SK-N-SH (cell line): ENCODE measurements around the gene SLC24A1. TPM values are rescaled to one million over a fixed set of nuclear protein-coding genes. Genes with fewer than 3 reads are reported as not detected.

Source experiments
- CTCF ChIA-PET: fragments of 300-600, 350-600 bp; formaldehyde crosslinking; extraction: SDS; loops from one replicate; lab custom pipeline; 2021; lab: Yijun Ruan, JAX
- POLR2A ChIA-PET: fragments of 350-600 bp; sonication (Branson Sonifier 250); formaldehyde crosslinking; extraction: SDS; loops from one replicate; lab custom pipeline; 2020; ENCODE audit warnings: antibody characterized with exemption, inconsistent platforms; lab: Yijun Ruan, JAX
- DNase-seq: peaks from one replicate; pipeline ENCODE4 v3.0.0; 2012
- H2AFZ ChIP-seq: fragments of 200-600 bp; sonication (generic); 2 replicates; pipeline ENCODE4 v1.8.1; 2016; ENCODE audit warnings: antibody characterized with exemption, mild to moderate bottlenecking, low read depth
- H3F3A ChIP-seq: fragments of 200-600 bp; sonication (generic); replicated peaks from 2 replicates; pipeline ENCODE3; 2016; ENCODE audit warnings: antibody characterized with exemption, mild to moderate bottlenecking; ENCODE audit not compliant: insufficient read depth
- H3K27ac ChIP-seq, 2 experiments: fragments of 200-500 bp in 1 of 2; fragments of 200-600 bp in 1 of 2; sonication (Bioruptor generic) in 1 of 2; sonication (generic), shearing (Covaris generic) in 1 of 2; 2 replicates each; pipeline versions ENCODE4 v1.5.1 to v1.6.1; 2014 to 2016; ENCODE audit warnings: low read depth in 2 of 2, inconsistent platforms in 1 of 2, low read length in 1 of 2, mild to moderate bottlenecking in 1 of 2, mixed read lengths in 1 of 2
- H3K27me3 ChIP-seq: fragments of 200-600 bp; sonication (generic), shearing (Covaris generic); 2 replicates; pipeline ENCODE4 v1.6.1; 2016; ENCODE audit warnings: mixed run types; ENCODE audit not compliant: insufficient read depth
- H3K36me3 ChIP-seq, 2 experiments: fragments of 200-500 bp in 1 of 2; fragments of 200-600 bp in 1 of 2; sonication (Bioruptor generic) in 1 of 2; sonication (generic) in 1 of 2; replicated peaks in 1 of 2; 2 replicates each; pipeline versions ENCODE3 to v1.5.1; 2014 to 2016; ENCODE audit warnings: low read length in 1 of 2, mild to moderate bottlenecking in 1 of 2; ENCODE audit not compliant: insufficient read depth in 2 of 2, control insufficient read depth in 1 of 2
- H3K4me1 ChIP-seq, 2 experiments: fragments of 200-500 bp in 1 of 2; fragments of 200-600 bp in 1 of 2; sonication (Bioruptor generic) in 1 of 2; sonication (generic), shearing (Covaris generic) in 1 of 2; 2 replicates each; pipeline versions ENCODE4 v1.5.1 to v1.6.1; 2014 to 2016; ENCODE audit warnings: low read depth in 1 of 2, low read length in 1 of 2, mixed run types in 1 of 2; ENCODE audit not compliant: insufficient read depth in 2 of 2, control insufficient read depth in 1 of 2
- H3K4me2 ChIP-seq: fragments of 200-600 bp; sonication (generic), shearing (Covaris generic); 2 replicates; pipeline ENCODE4 v1.6.1; 2017; ENCODE audit warnings: mixed run types
- H3K4me3 ChIP-seq, 2 experiments: fragments of 200-500 bp in 1 of 2; fragments of 200-600 bp in 1 of 2; sonication (Bioruptor generic) in 1 of 2; sonication (generic), shearing (Covaris generic) in 1 of 2; 2 replicates each; pipeline versions ENCODE4 v1.5.1 to v1.8.1; 2014 to 2016; ENCODE audit warnings: low read depth in 2 of 2, inconsistent platforms in 1 of 2, low read length in 1 of 2, mild to moderate bottlenecking in 1 of 2, mixed read lengths in 1 of 2, moderate library complexity in 1 of 2
- H3K79me2 ChIP-seq: fragments of 200-600 bp; sonication (generic); 2 replicates; pipeline ENCODE4 v1.8.1; 2017; ENCODE audit warnings: mild to moderate bottlenecking; ENCODE audit not compliant: insufficient read depth
- H3K9ac ChIP-seq: fragments of 200-600 bp; sonication (generic); 2 replicates; pipeline ENCODE4 v1.6.1; 2017; ENCODE audit warnings: mixed run types
- H3K9me2 ChIP-seq: fragments of 200-600 bp; sonication (generic); 2 replicates; pipeline ENCODE4 v1.6.1; 2017; ENCODE audit warnings: mixed run types
- H3K9me3 ChIP-seq: fragments of 200-600 bp; sonication (generic); 2 replicates; pipeline ENCODE4 v1.6.1; 2017; ENCODE audit warnings: mixed run types, mild to moderate bottlenecking, moderate library complexity
- H4K20me1 ChIP-seq: fragments of 200-600 bp; sonication (generic); 2 replicates; pipeline ENCODE4 v1.6.1; 2017; ENCODE audit warnings: mild to moderate bottlenecking, mixed run types; ENCODE audit not compliant: insufficient read depth
- CHD2 ChIP-seq: fragments of 150-350 bp; IDR thresholded peaks from 2 replicates; pipeline ENCODE4 v1.6.1; 2018; ENCODE audit warnings: low read length; ENCODE audit not compliant: partially characterized antibody
- EP300 ChIP-seq, 2 experiments: IDR thresholded peaks; 2 replicates each; pipeline versions ENCODE4 v1.4.0 to v1.6.1; 2012; ENCODE audit warnings: borderline replicate concordance in 1 of 2, low read depth in 1 of 2, low read length in 1 of 2
- FOXM1 ChIP-seq: IDR thresholded peaks from 2 replicates; pipeline ENCODE4 v1.4.0; 2012; ENCODE audit warnings: low read depth, mild to moderate bottlenecking
- JUND ChIP-seq: IDR thresholded peaks from 2 replicates; pipeline ENCODE4 v1.4.0; 2012
- MAX ChIP-seq: IDR thresholded peaks from 2 replicates; pipeline ENCODE4 v1.4.0; 2012; ENCODE audit warnings: low read depth
- MEF2A ChIP-seq: IDR thresholded peaks from 2 replicates; pipeline ENCODE4 v1.4.0; 2012; ENCODE audit warnings: low read depth, borderline replicate concordance
- NFIC ChIP-seq: IDR thresholded peaks from 2 replicates; pipeline ENCODE4 v1.4.0; 2012; ENCODE audit warnings: borderline replicate concordance
- NRF1 ChIP-seq: IDR thresholded peaks from 2 replicates; pipeline ENCODE4 v1.6.1; 2012; ENCODE audit warnings: low read depth, mild to moderate bottlenecking, low read length
- RFX5 ChIP-seq: IDR thresholded peaks from 2 replicates; pipeline ENCODE4 v1.6.1; 2012; ENCODE audit warnings: mild to moderate bottlenecking, improper control_type of control experiment, low read length
- RXRA ChIP-seq: IDR thresholded peaks from 2 replicates; pipeline ENCODE4 v1.4.0; 2012; ENCODE audit warnings: low read depth, mild to moderate bottlenecking, borderline replicate concordance
- TEAD4 ChIP-seq: IDR thresholded peaks from 2 replicates; pipeline ENCODE4 v1.4.0; 2012; ENCODE audit warnings: mild to moderate bottlenecking, borderline replicate concordance; ENCODE audit not compliant: insufficient read depth
- USF1 ChIP-seq: IDR thresholded peaks from 2 replicates; pipeline ENCODE4 v1.4.0; 2012; ENCODE audit warnings: low read depth, borderline replicate concordance
- USF2 ChIP-seq: fragments of 150-350 bp; IDR thresholded peaks from 2 replicates; pipeline ENCODE4 v1.6.1; 2017; ENCODE audit warnings: antibody characterized with exemption, low read length, low read depth, borderline replicate concordance
- YY1 ChIP-seq: IDR thresholded peaks from 2 replicates; pipeline ENCODE4 v1.4.0; 2012; ENCODE audit warnings: low read depth, mild to moderate bottlenecking
- ZBTB33 ChIP-seq: IDR thresholded peaks from 2 replicates; pipeline ENCODE4 v1.4.0; 2012; ENCODE audit warnings: low read depth, borderline replicate concordance
- WGBS: methylation state at CpG from one replicate; pipeline ENCODE4 v1.1.6; 2017; ENCODE audit warnings: low lambda C conversion rate; 5-methylcytosine and 5-hydroxymethylcytosine counted together
- polyA plus RNA-seq, 3 experiments: library from polyadenylated mRNA; depleted of rRNA; stranded (reverse); fragments of >200 nt; gene quantifications; 2 replicates each; pipeline ENCODE4 v1.2.3, GENCODE V29; 2012

SLC24A1 gene
- polyA plus RNA-seq, 1 of the 3 experiments (the other 2 are of a cell fraction), result 7.7 TPM

GRCh38 chr15:65633752-65634151, 12.0 kb downstream of the SLC24A1 start:
- Histone ChIP-seq H3K27ac (no peak overlapping the region), H3K27me3 (no peaks in the 10 kb centered on the region), H3K9me2 (no peaks in the 10 kb centered on the region), H3F3A (no peaks in the 10 kb centered on the region), H3K4me3 (no peak overlapping the region), H3K79me2 (no peaks in the 10 kb centered on the region), H3K4me1 (peaks cover 0 to 3% of the 10 kb centered on the region in 2 experiments; a peak in 1 of 4 replicates), H3K4me2 (no peak overlapping the region), H3K9ac (no peak overlapping the region), H3K9me3 (no peaks in the 10 kb centered on the region), H3K36me3 (no peaks in the 10 kb centered on the region), H2AFZ (no peak overlapping the region), H4K20me1 (no peaks in the 10 kb centered on the region)
- WGBS, result 97% methylated on average over 2 of the region's 2 CpGs
- ChIA-PET POLR2A (no interaction called here), CTCF (no interaction called here)
- DNase-seq, result no peak
- no peak for TF ChIP-seq TEAD4
- TF ChIP-seq EP300 (IDR thresholded peaks at IDR 0.05; ENCODE audit: borderline replicate concordance in 1 of 2, low read depth in 1 of 2, low read length in 1 of 2), result no peak

GRCh38 chr15:65634356-65634755, 12.6 kb downstream of the SLC24A1 start:
- Histone ChIP-seq H3F3A (no peaks in the 10 kb centered on the region), H4K20me1 (no peaks in the 10 kb centered on the region), H3K9me2 (no peaks in the 10 kb centered on the region), H3K27me3 (no peaks in the 10 kb centered on the region), H2AFZ (no peak overlapping the region), H3K4me1 (peaks cover 0 to 3% of the 10 kb centered on the region in 2 experiments; a peak in 1 of 4 replicates), H3K9ac (no peak overlapping the region), H3K79me2 (no peaks in the 10 kb centered on the region), H3K36me3 (no peaks in the 10 kb centered on the region), H3K9me3 (no peaks in the 10 kb centered on the region), H3K27ac (no peak overlapping the region), H3K4me2 (no peak overlapping the region), H3K4me3 (no peak overlapping the region)
- no peak for DNase-seq
- ChIA-PET POLR2A (no interaction called here), CTCF (no interaction called here)
- TF ChIP-seq FOXM1, result no peak
- TF ChIP-seq EP300 (IDR thresholded peaks at IDR 0.05; ENCODE audit: borderline replicate concordance in 1 of 2, low read depth in 1 of 2, low read length in 1 of 2), result no peak
- TF ChIP-seq JUND, result no peak
- TF ChIP-seq CHD2, result no peak
- WGBS, result 86% methylated on average over 1 of the region's 1 CpG

GRCh38 chr15:65638109-65638508, 16.4 kb downstream of the SLC24A1 start:
- ChIA-PET CTCF (interaction anchor here (0.6 to 8.7 kb wide), 40 partner anchors 9 to 777 kb away, joined by 3 to 85 read pairs (median 5); partner anchors contain the start of genes INTS14, RAB11A and SLC24A1), POLR2A (no interaction called here)
- Histone ChIP-seq H3K36me3 (no peaks in the 10 kb centered on the region), H3K9me3 (no peaks in the 10 kb centered on the region), H3K4me2 (no peak overlapping the region), H2AFZ (peak overlapping the region; percentile 25; the same call in 1 of the 2 replicates), H3K79me2 (no peaks in the 10 kb centered on the region), H3K27ac (no peak overlapping the region), H3K4me1 (peaks cover 0 to 7% of the 10 kb centered on the region in 2 experiments; a peak in 1 of 4 replicates), H3F3A (no peaks in the 10 kb centered on the region), H3K4me3 (no peak overlapping the region), H3K27me3 (no peaks in the 10 kb centered on the region), H3K9ac (no peak overlapping the region), H4K20me1 (no peaks in the 10 kb centered on the region), H3K9me2 (no peaks in the 10 kb centered on the region)
- TF ChIP-seq NFIC, result no peak
- no peak for TF ChIP-seq USF1
- no peak for TF ChIP-seq FOXM1
- no peak for TF ChIP-seq RXRA
- no peak for TF ChIP-seq YY1
- no peak for TF ChIP-seq USF2
- no peak for TF ChIP-seq MAX
- TF ChIP-seq NRF1, result no peak
- TF ChIP-seq RFX5, result no peak
- TF ChIP-seq EP300 (IDR thresholded peaks at IDR 0.05; ENCODE audit: borderline replicate concordance in 1 of 2, low read depth in 1 of 2, low read length in 1 of 2), result no peak
- no peak for TF ChIP-seq ZBTB33
- no peak for TF ChIP-seq MEF2A
- DNase-seq, result no peak
- 92% methylated on average over 4 of the region's 5 CpGs for WGBS
